Heart right ventricle (tissue), 16 donors: ENCODE measurements around the gene IGFBP7. TPM values are rescaled to one million over a fixed set of nuclear protein-coding genes. Genes with fewer than 3 reads are reported as not detected.
A peak's percentile ranks its signal among the peaks of the same experiment; 100 is the strongest.

Experiments used
- ATAC-seq, 8 donors: fragments of 200-7000 bp; cut with Tn5 transposase; one replicate each; pipeline ENCODE4 v1.9.1; 2020; ENCODE audit warnings: mild to moderate bottlenecking in 8 of 8, moderate library complexity in 8 of 8, moderate number of reproducible peaks in 1 of 8
- DNase-seq, 2 donors: peaks; one replicate each; pipeline ENCODE4 v3.0.0-alpha.2; 2020
- H3K27ac ChIP-seq, 10 donors: fragments of 200-600 bp; sonication (generic) in 2 of 10; one replicate each; pipeline versions ENCODE4 v1.5.0 to v1.8.0; 2020 to 2022; ENCODE audit warnings: mild to moderate bottlenecking in 3 of 10
- H3K27me3 ChIP-seq, 7 donors: fragments of 200-600 bp; one replicate each; pipeline ENCODE4 v1.8.0; 2021 to 2022; ENCODE audit warnings: mild to moderate bottlenecking in 2 of 7
- H3K36me3 ChIP-seq, 9 donors: fragments of 200-600 bp; sonication (generic) in 1 of 9; one replicate each; pipeline versions ENCODE4 v1.5.0 to v1.8.0; 2020 to 2022; ENCODE audit warnings: mild to moderate bottlenecking in 2 of 9
- H3K4me1 ChIP-seq, 9 donors: fragments of 200-600 bp; sonication (generic) in 1 of 9; one replicate each; pipeline versions ENCODE4 v1.5.0 to v1.8.0; 2020 to 2022; ENCODE audit warnings: mild to moderate bottlenecking in 4 of 9
- H3K4me3 ChIP-seq, 10 donors: fragments of 200-600 bp; sonication (generic) in 2 of 10; one replicate each; pipeline versions ENCODE4 v1.5.0 to v1.8.0; 2020 to 2022; ENCODE audit warnings: mild to moderate bottlenecking in 7 of 10, moderate library complexity in 2 of 10
- H3K9me3 ChIP-seq, 11 donors: fragments of 200-600 bp in 10 of 11; sonication (generic) in 2 of 11; one replicate each; pipeline versions ENCODE4 v1.5.0 to v1.8.0; 2013 to 2022; ENCODE audit warnings: mild to moderate bottlenecking in 2 of 11, control low read depth in 1 of 11, moderate library complexity in 1 of 11
- WGBS, 2 donors: extraction: QIAGEN DNeasy Blood & Tissue Kit; methylation state at CpG; one replicate each; pipeline ENCODE4 v1.1.7; 2013; ENCODE audit warnings: inconsistent platforms in 1 of 2; 5-methylcytosine and 5-hydroxymethylcytosine counted together
- intact Hi-C, 10 donors: fragments of 100-400 bp; cut with DNase I; formaldehyde crosslinking; loops; one replicate each; pipeline versions ENCODE4 v1.11.1 to v1.14.2; 2022
- polyA plus RNA-seq, 2 donors: library from polyadenylated mRNA; stranded (reverse); fragments of 200-250 nt; gene quantifications; one replicate each; pipeline ENCODE4 v1.2.3, GENCODE V29; 2013
- total RNA-seq, 10 donors: library from RNA; stranded (reverse); fragmentation: NEBNext Ultra II Directional in 3 of 10; extraction: Animal tissue kit (Norgen Biotek cat#: 25700) in 3 of 10; gene quantifications; one replicate each; pipeline versions ENCODE4 v1.2.1 to v1.2.4, GENCODE V29; 2021 to 2023
- TF ChIP-seq, protein P1 (sequence below), 9 donors: fragments of 200-600 bp; sonication (generic) in 2 of 9; IDR thresholded peaks; one replicate each; pipeline versions ENCODE4 v1.5.0 to v1.8.0; 2021 to 2022; ENCODE audit warnings: antibody characterized with exemption in 9 of 9, mild to moderate bottlenecking in 5 of 9, moderate library complexity in 1 of 9
- donor health status: Arrhythmogenic right ventricular cardiomyopathy.
- donor health status: ischemic (EF 13 %, LVEDD 7.1; RV severe dilation, severe dysfunction).
- donor health status: healthy with polysubstance abuse.
- donor health status: DM: no; HTN: yes; CAD: no.
- donor health status: DM: no; HTN: no; CAD: no.
- donor health status: ischemic (EF 25% LVEDD 6.9; RV normal size, moderate dysfunction).
- donor health status: ischemic (EF 25% LVEDD 5.7; RV mildly dilated, moderate dysfunction).
- donor health status: healthy.
- donor health status: DM: yes; HTN: yes; CAD: no.
- donor health status: Ischemic cardiomyopathy.
- donor health status: ischemic (EF 35%, LVEDD 5.7; RV mildly dilated, moderate dysfunction).
- donor health status: nonischemic (EF 11% LVEDD 7.7; RV severe dilation, severe dysfunction).
- donor health status: DM: yes; HTN: yes; CAD: no.
- donor health status: PGD.
- donor health status: ischemic (EF 29% LVEDD 5.4; RV normal size, mild dysfunction).
- donor health status: nonischemic (EF 23%, LVEDD 6.1; RV moderate dilation, normal function).

Gene IGFBP7
- total and polyA plus RNA-seq, 12 donors = 498 to 1,251 (median 626) TPM

- H3K4me3 ChIP-seq = peak overlapping the region in 3 of 10 donors; percentile 2 to 16 (median 10)
- H3K27me3 ChIP-seq = no peaks in the 10 kb centered on the region
- intact Hi-C loops = loop anchor here in 3 of 10 donors (2.0 to 5.0 kb wide), 3 partner anchors 45 to 59 kb away; no protein-coding TSS in a partner anchor
- peak; percentile 83 to 92 (median 90) for ATAC-seq
- peaks cover 26 to 100% (median 98%) of the 10 kb centered on the region in 9 donors for H3K4me1 ChIP-seq
- peak overlapping the region; percentile 52 to 100 (median 90) for H3K27ac ChIP-seq
- H3K36me3 ChIP-seq = peaks cover 0 to 28% (median 0%) of the 10 kb centered on the region in 9 donors
- DNase-seq = peak; percentile 45 to 92
- TF ChIP-seq, protein P1, sequence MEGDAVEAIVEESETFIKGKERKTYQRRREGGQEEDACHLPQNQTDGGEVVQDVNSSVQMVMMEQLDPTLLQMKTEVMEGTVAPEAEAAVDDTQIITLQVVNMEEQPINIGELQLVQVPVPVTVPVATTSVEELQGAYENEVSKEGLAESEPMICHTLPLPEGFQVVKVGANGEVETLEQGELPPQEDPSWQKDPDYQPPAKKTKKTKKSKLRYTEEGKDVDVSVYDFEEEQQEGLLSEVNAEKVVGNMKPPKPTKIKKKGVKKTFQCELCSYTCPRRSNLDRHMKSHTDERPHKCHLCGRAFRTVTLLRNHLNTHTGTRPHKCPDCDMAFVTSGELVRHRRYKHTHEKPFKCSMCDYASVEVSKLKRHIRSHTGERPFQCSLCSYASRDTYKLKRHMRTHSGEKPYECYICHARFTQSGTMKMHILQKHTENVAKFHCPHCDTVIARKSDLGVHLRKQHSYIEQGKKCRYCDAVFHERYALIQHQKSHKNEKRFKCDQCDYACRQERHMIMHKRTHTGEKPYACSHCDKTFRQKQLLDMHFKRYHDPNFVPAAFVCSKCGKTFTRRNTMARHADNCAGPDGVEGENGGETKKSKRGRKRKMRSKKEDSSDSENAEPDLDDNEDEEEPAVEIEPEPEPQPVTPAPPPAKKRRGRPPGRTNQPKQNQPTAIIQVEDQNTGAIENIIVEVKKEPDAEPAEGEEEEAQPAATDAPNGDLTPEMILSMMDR (IDR thresholded peaks at IDR 0.05) = no peak
- 4 to 11% methylated on average over 4 of the region's 4 CpGs for WGBS, 2 donors
- no peaks in the 10 kb centered on the region for H3K9me3 ChIP-seq
Measured at GRCh38 chr4:57102050-57102624, 8.0 kb downstream of the IGFBP7 start.

- no peak for ATAC-seq
- 46 to 55% methylated on average over 4 of the region's 4 CpGs for WGBS, 2 donors
- DNase-seq = no peak
- no peaks in the 10 kb centered on the region for H3K27me3 ChIP-seq
- intact Hi-C loops = loop anchor here in 2 of 10 donors (5.0 kb wide), 2 partner anchors 44 to 54 kb away; no protein-coding TSS in a partner anchor
- peaks cover 0 to 24% (median 0%) of the 10 kb centered on the region in 9 donors for H3K36me3 ChIP-seq
- H3K4me3 ChIP-seq = no peak overlapping the region
- TF ChIP-seq, protein P1 (IDR thresholded peaks at IDR 0.05) = no peak
- peak overlapping the region; percentile 52 to 100 (median 90) for H3K27ac ChIP-seq
- H3K4me1 ChIP-seq = peaks cover 27 to 100% (median 98%) of the 10 kb centered on the region in 9 donors
- no peaks in the 10 kb centered on the region for H3K9me3 ChIP-seq
Measured at GRCh38 chr4:57100979-57101651, 9.1 kb downstream of the IGFBP7 start.

DNA sequence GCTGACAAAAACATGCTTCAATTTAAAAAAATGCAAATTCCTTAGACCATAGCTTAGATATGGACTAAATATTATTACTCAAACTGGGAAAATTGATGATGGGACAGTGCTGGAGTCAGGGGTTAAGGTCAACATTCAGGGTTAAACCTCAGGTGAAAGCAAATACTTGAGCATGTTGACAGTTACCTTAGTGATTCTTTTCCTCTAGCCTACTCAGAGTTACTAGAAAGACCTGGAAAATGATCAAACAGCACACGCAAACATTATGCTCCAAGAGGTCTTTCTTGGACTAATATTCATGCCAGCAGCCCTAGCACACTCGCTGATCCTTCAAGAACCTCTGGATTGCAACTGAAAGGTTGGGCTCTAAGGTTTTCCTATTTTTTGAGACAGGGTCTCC is 10.8 kb downstream of the IGFBP7 start:
- peaks cover 33 to 100% (median 99%) of the 10 kb centered on the region in 9 donors for H3K4me1 ChIP-seq
- WGBS, 2 donors = 64 to 70% methylated on average over 2 of the region's 2 CpGs
- TF ChIP-seq, protein P1 (IDR thresholded peaks at IDR 0.05) = no peak

GRCh38 chr4:57098941-57099340 is 11.2 kb downstream of the IGFBP7 start:
- Histone ChIP-seq H3K4me3 (no peak overlapping the region), H3K36me3 (peaks cover 0 to 17% (median 0%) of the 10 kb centered on the region in 9 donors), H3K27ac (peak overlapping the region; percentile 8 to 100 (median 90)), H3K9me3 (no peaks in the 10 kb centered on the region), H3K4me1 (peaks cover 36 to 100% (median 99%) of the 10 kb centered on the region in 9 donors), H3K27me3 (no peaks in the 10 kb centered on the region)
- ATAC-seq = no peak
- TF ChIP-seq, protein P1 (IDR thresholded peaks at IDR 0.05) = no peak
- intact Hi-C loops = loop anchor here in 1 of 10 donors (5.0 kb wide), 1 partner anchor 52 kb away; no protein-coding TSS in a partner anchor
- no peak for DNase-seq

More for the DNA sequence above, 10.8 kb downstream of the IGFBP7 start:
- peaks cover 0 to 17% (median 0%) of the 10 kb centered on the region in 9 donors for H3K36me3 ChIP-seq
- H3K27me3 ChIP-seq = no peaks in the 10 kb centered on the region
- ATAC-seq (no peak), DNase-seq (no peak)
- H3K9me3 ChIP-seq = no peaks in the 10 kb centered on the region
- no peak overlapping the region for H3K4me3 ChIP-seq
- peak overlapping the region; percentile 8 to 100 (median 90) for H3K27ac ChIP-seq
- intact Hi-C loops = loop anchor here in 1 of 10 donors (5.0 kb wide), 1 partner anchor 52 kb away; no protein-coding TSS in a partner anchor
